ENCODE data around the gene POFUT1.

The POFUT1 gene

DNA sequence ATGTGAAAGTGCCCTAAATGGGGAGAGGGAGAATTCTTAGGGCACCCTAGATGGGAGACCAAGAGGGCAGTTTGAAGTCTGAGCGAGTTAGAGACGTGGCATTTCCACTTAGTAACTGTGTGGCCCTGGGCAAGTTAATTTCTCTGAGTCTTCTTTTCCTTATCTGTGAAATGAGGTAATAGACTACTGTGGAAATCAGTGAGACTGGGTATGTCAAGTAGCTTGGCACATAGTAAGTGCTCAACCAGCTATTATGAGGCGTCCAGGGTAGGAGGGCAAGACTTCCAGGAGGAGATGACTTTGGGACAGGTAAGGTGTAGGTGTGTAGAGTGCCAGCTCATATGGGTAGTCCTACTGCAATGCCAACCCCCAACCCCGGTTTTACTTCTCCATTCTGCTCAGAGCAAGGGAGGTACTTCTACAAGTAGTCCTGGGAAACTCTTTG lies 70.5 kb downstream of the POFUT1 start:
- no peak for DNase-seq (ENCODE audit: low read depth)

DNA sequence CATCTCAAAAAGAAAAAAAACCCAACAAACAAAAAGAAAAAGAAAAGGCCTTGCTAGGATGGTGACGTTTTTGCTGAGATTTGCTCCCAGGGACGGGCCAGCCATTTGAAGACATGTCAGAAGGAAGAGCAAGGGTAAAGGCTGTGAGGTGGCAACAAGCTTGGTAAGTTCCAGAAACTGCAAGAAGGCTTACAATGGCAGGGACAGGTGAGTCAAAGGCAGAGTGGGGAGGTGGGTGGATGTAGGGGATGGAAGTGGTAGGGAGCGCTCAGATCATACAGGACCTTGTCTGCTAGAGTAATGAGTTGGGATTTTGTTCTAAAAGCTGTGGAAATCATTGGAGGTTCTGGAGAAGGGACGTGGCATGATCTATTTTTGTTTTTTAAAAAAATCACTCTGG lies 74.0 kb downstream of the POFUT1 start:
- DNase-seq (ENCODE audit: low read depth) = no peak

DNA sequence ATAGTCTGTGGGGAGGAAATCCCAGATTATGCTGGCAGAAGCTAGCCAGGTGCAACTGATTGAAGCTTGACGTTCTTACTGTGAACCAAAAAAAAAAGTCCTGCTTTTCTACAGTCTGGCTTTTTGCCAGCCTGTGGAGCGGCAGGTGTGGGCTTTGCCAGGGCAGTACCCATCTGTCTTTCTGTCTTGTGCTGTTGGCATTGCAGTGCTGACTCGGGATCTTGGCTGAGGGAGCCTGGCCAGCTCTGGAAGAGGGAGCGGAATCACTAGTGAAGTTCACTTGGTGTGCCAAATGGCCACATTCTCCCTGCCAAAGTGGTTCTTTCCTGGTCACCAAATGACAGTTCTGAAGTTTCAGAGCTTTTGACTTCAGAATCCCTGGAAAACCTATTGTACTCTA lies 74.8 kb downstream of the POFUT1 start:
- no peak for DNase-seq (ENCODE audit: low read depth)

- no peak for DNase-seq (ENCODE audit: low read depth)
These were observed 77.5 kb downstream of the POFUT1 start for GRCh38 chr20:32285082-32285620.

DNA sequence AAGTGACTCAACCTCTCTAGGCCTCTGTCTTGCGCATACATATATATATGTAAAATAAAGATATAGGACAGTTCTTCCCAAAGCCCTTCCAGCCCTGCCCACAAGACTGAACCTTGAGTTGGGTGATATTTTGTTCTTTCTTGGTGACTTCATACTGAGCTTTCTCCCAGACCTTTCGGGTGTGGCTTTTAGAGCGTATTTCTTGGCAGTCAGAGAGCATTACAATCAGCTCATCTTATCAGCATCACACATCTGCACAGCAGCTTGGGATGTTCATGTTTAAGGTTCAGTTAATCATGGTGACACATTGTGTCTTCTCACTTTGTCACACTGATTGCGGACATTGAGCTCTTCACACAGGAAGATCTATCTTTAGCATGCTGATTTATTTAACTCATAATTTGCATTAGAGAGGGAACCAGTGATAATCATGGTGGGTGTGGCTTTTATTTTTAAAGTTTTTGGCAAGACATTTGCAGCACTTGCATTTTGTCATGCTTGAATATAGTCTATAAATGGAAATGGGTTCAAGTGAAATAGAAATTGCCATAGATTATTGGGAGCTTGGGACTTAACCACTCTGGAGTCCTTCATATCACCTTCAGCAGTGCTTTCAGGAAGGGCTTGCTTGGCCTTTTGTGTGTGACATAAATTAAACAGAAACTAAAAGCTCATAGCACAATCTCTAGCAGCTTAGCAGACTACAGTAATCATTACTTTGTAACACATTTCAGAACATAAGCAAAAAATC lies 78.1 kb downstream of the POFUT1 start:
- DNase-seq (ENCODE audit: low read depth) = peak; percentile 27

- no peak for DNase-seq (ENCODE audit: low read depth)
These were observed 79.6 kb downstream of the POFUT1 start for GRCh38 chr20:32287231-32287638.
